HepG2 (cell line): Measurements from ENCODE around the gene DPP6.

Source experiments
- EZH2 ChIP-seq: conservative IDR thresholded peaks from 2 replicates; pipeline ENCODE4 v1.6.1; 2012; ENCODE audit warnings: mild to moderate bottlenecking, low read depth, low read length, moderate library complexity
- MAFK ChIP-seq, 2 experiments: IDR thresholded peaks in 1 of 2; conservative IDR thresholded peaks in 1 of 2; 2 replicates each; pipeline ENCODE4 v1.6.1; 2011; ENCODE audit warnings: improper control_type of control experiment in 2 of 2, low read length in 2 of 2
- MAX ChIP-seq: IDR thresholded peaks from 2 replicates; pipeline ENCODE4 v1.6.1; 2012; ENCODE audit warnings: inconsistent platforms
- POLR2A ChIP-seq, 2 experiments: IDR thresholded peaks; 2 replicates each; pipeline ENCODE4 v1.6.1; 2011; ENCODE audit warnings: low read depth in 2 of 2, low read length in 2 of 2, mild to moderate bottlenecking in 1 of 2, moderate library complexity in 1 of 2; ENCODE audit not compliant: insufficient read depth in 1 of 2
- POLR2AphosphoS5 ChIP-seq: IDR thresholded peaks from 2 replicates; pipeline ENCODE4 v1.6.1; 2012; ENCODE audit warnings: low read depth, low read length
- PREB ChIP-seq: sonication (generic); formaldehyde crosslinking; IDR thresholded peaks from 2 replicates; pipeline ENCODE4 v1.4.0; 2020; ENCODE audit warnings: missing genetic modification reagents
- RARG ChIP-seq: sonication (generic); formaldehyde crosslinking; IDR thresholded peaks from 2 replicates; pipeline ENCODE4 v1.4.0; 2020; ENCODE audit warnings: low read depth, mild to moderate bottlenecking, missing genetic modification reagents
- TOE1 ChIP-seq: sonication (generic); formaldehyde crosslinking; IDR thresholded peaks from 2 replicates; pipeline ENCODE4 v1.4.0; 2020; ENCODE audit warnings: mild to moderate bottlenecking, missing genetic modification reagents
- ZBTB33 ChIP-seq: sonication (generic); formaldehyde crosslinking; IDR thresholded peaks from 2 replicates; pipeline ENCODE4 v1.4.0; 2020; ENCODE audit warnings: missing genetic modification reagents
- ZNF512 ChIP-seq: sonication (generic); formaldehyde crosslinking; IDR thresholded peaks from 2 replicates; pipeline ENCODE4 v1.4.0; 2020; ENCODE audit warnings: mild to moderate bottlenecking, missing genetic modification reagents

- TF ChIP-seq POLR2AphosphoS5: no peak
- no peak for TF ChIP-seq RARG (CRISPR knock-in tag)
- TF ChIP-seq TOE1 (CRISPR knock-in tag): no peak
- TF ChIP-seq MAFK (conservative IDR thresholded peaks at IDR 0.05 in 1 of 2, IDR thresholded peaks at IDR 0.05 in 1 of 2; ENCODE audit: low read length in 2 of 2): no peak
- no peak for TF ChIP-seq MAX
- no peak for TF ChIP-seq POLR2A (IDR thresholded peaks at IDR 0.05; ENCODE audit: insufficient read depth in 1 of 2, low read depth in 2 of 2, low read length in 2 of 2)
- no peak for TF ChIP-seq PREB (CRISPR knock-in tag)
- no peak for TF ChIP-seq EZH2
- TF ChIP-seq ZBTB33: no peak
- no peak for TF ChIP-seq ZNF512
These were observed 256.7 kb downstream of the DPP6 start for GRCh38 chr7:154308928-154309327.
